Glomerular visceral epithelial cell (primary cell): ENCODE measurements around the gene NINJ2.

ENCODE experiments used
- DNase-seq: peaks from one replicate; pipeline ENCODE4 v3.0.0-alpha.2; 2016; ENCODE audit errors: extremely low spot score

Gene NINJ2

GRCh38 chr12:673849-674248, 10.6 kb upstream of the NINJ2 start:
- no peak for DNase-seq

DNA sequence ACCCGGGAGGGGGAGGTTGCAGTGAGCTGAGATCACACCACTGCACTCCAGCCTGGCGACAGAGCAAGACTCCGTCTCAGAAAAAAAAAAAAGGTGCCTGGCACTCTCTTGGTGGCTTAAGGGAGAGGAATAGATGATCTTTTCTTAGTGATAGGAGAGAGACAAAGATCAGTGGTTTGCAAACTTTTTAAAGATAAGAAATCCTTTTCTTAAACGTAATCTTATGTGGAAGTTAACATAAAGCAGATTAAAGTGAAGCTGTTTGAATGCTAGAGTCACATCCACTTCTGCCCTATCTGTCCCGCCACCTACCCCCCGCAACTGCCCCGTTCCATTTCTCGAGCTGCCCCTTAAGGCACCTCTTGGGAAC, 6.3 kb upstream of the NINJ2 start:
- DNase-seq, result no peak

DNA sequence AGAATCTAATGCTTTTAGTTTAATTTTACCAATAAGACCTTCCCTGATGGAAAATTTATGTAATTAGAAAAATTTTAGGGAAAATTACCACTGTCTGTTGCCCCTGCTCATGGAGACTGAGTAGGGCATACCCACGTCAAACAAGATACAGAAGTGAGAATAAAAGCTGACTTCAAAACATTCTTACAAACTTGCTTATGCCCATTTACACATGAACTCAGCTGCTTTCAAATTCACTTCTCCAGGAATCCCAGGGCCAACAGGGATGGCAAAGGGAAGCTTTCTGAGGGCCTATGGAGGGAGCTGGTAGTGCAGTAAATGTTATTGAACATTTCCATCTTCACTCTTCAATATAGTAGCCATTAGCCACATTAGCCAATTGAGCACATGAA, 4.8 kb upstream of the NINJ2 start:
- DNase-seq, result no peak

DNA sequence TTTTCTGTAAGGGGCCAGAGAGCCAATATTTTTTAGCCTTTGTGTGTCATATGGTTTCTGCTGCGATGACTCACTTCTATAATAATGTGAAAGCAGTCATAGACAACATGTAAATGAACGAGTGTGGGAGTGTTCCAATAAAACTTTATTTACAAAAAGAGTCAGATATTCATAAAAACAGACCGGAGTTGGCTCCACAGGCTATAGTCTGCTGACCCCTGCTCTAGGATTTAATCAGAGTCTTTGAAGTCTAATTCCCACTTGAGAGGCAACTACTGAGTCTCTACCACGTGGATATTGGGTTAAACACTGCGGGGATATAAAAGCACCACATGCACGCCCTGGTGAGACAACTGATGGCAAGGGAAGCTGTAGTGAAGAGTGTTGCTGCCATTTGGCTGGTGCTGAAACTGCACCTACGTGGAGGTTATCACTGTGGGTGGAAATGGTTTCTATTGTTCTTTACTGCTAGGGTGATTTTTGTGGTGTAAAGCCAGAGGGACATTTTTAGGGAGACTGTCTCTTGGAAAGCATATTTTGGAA, 3.6 kb upstream of the NINJ2 start:
- DNase-seq, result no peak

DNA sequence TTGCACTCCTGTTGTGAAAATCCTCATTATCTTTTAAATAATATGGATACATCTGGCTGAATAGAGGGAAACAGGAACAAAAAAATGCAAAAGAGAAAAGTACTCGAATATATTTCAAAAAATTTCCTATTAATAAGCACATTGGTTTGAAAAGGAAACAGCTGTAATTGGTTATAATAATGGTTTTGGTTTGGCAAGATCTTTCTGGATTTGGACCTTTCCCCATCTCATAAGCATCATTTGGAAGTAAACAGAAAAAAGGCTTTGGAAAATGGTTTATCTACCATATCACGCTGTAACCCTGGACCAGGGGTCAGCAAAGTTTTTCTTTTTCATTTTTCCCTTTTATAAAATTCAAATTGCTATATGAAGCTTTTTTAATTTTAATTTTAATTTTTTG, 2.8 kb upstream of the NINJ2 start:
- no peak for DNase-seq

DNA sequence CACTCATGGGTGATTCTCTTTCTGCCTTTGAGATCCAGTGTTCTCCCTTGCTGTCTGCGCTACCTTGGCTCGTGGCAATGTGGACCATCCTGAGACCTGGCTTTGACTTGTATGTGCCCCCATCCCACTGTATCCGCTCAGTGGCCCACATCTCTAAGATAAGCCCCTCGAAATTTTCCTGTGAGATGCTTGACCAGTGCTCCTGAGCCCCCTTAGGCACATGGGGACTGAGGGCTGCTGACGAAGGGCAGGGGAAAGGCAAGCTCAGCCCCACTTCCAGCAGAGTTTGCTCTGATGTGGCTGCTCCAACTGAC, 1.5 kb upstream of the NINJ2 start:
- DNase-seq, result no peak

GRCh38 chr12:664075-664778, 982 bp upstream of the NINJ2 start:
- DNase-seq, result no peak

DNA sequence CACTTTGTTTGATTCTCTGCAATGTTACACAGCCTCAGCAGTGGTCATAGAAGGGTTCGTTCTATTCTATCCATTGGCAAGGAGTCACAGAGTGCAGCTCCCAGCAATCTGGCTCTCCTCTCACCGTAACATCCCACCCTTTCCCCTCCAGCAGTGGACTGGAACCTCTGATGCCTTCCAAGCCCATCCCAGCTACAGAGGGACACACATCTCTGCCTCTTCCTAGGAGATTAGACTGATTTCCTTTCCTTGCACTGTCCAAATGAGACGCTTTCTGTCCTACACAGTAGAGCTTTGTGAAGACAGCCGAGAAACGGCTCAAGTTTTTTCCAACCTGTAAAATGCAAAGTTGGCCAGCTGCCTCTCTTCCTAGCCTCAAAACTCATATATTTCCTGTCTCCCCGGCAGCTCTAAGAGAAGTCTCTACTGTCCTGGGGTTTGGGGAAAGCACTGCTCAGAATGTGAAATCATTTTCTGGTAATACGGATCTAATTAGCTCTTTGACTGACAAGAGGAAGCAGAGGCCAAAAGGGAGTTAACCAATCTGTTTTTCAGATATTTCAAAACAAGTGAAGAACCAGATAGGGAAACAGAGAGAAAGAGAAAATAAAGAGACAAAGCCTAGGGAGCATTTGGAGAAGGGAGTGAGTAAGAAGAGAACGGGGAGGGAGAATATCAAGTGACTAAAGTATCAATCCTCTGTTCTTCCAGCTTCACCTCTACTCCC, 516 bp downstream of the NINJ2 start:
- DNase-seq, result no peak

DNA sequence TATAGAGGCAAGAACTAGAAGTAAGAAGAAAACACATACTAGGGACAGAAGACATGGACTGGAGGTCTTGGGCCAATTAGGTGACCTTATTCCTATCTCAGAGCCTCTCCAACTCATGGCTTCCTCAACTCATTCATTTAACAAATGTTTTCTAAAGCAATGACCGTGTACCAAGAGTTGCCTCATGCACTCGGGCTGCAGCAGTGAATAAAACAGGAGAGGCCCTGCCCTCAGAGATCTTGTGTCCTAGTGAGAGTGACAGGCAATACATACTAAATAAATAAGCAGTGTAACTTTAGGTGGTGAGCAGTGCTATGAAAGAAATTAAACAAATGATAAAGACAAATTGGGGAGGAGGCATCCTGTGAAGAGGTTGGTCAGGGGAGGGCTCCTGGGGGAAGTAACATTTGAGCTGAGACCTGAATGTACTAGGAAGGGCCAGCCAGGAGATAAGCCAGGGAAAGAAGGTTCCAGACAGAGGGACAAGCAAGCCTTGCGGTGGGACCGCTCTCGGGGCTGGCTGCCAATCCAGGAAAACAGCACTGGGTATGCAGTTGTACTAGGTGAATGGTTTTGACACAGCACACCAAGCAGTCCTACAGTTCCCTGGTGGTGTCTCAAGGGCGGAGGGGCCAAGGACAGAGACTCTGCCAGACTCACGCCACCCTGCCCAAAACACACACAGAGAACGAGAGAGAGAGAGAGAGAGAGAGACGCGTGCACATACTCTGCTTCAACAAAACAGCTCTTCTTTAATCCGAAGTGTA, 1.3 kb downstream of the NINJ2 start:
- DNase-seq, result no peak

- DNase-seq, result no peak
Measured at GRCh38 chr12:659090-659683, 4.1 kb downstream of the NINJ2 start.

- no peak for DNase-seq
Measured at GRCh38 chr12:650983-651382, 12.3 kb downstream of the NINJ2 start.

GRCh38 chr12:647385-648085, 15.7 kb downstream of the NINJ2 start:
- DNase-seq, result no peak

GRCh38 chr12:646442-647384, 16.5 kb downstream of the NINJ2 start:
- no peak for DNase-seq

DNA sequence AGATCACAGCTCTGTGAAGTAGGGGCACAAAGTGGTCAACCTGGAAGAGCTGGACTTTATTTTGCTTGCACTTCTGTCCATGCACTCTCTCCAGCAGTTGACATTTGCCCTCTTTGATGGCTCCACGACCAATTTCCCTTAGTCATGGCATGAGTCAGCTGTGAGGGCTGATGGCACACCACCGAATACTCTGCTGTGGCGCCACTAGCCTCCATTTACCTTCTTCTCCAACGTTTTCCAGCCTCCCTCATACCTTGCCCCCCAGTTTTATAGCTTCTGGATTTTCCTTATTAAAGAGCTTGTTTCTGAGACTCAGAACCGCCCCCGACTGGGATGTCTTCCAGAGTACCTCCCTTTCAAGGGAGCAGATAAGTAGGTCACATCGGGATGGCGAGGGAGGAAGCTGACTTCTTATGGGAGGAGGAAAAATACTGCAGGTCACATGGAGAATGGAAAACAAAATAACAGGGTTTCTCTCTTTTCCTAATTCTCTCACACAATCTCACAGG, 17.6 kb downstream of the NINJ2 start:
- no peak for DNase-seq

GRCh38 chr12:644818-645552, 18.3 kb downstream of the NINJ2 start:
- no peak for DNase-seq

DNA sequence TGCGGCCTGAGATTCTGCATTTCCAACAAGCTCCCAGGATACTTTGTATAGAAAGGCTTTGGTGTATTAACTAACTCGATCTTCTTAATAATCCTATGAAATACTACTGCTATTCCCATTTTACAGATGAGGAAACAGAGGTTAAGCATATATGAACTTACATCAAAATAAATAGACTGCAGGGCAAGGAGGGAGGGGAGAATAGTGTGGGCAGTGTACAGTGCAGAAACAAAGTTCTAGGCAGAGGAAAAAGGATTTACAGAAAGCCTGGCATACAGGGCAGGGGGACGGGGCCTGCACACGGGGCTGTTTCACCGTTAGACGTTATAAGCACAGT, 19.0 kb downstream of the NINJ2 start:
- no peak for DNase-seq

GRCh38 chr12:643475-644302, 19.6 kb downstream of the NINJ2 start:
- no peak for DNase-seq

- DNase-seq, result peak; percentile 78
Measured at GRCh38 chr12:642633-643474, 20.4 kb downstream of the NINJ2 start.
